Upper lobe of left lung (tissue), 6 donors: Measurements from ENCODE around the gene IFIT3. TPM values are rescaled to one million over a fixed set of nuclear protein-coding genes. Genes with fewer than 3 reads are reported as not detected.

Experiments used
- ATAC-seq, 2 donors: fragments of 200-7000 bp; cut with Tn5 transposase; one replicate each; pipeline ENCODE4 v1.9.1; 2022; ENCODE audit warnings: mild to moderate bottlenecking in 2 of 2, moderate library complexity in 2 of 2; ENCODE audit not compliant: low FRiP score in 2 of 2
- DNase-seq, 2 donors: peaks; one replicate each; pipeline ENCODE4 v3.0.0-alpha.2; 2019 to 2020
- H3K27ac ChIP-seq, 4 donors: fragments of 200-600 bp; sonication (generic); one replicate each; pipeline ENCODE4 v1.5.1; 2016 to 2019
- H3K27me3 ChIP-seq, 4 donors: fragments of 200-600 bp; sonication (generic); one replicate each; pipeline ENCODE4 v1.5.1; 2017 to 2019
- H3K36me3 ChIP-seq, 4 donors: fragments of 200-600 bp; sonication (generic); one replicate each; pipeline ENCODE4 v1.5.1; 2016 to 2019
- H3K4me1 ChIP-seq, 4 donors: fragments of 200-600 bp; sonication (generic); one replicate each; pipeline ENCODE4 v1.5.1; 2018 to 2019
- H3K4me3 ChIP-seq, 4 donors: fragments of 200-600 bp; sonication (generic); one replicate each; pipeline ENCODE4 v1.5.1; 2017 to 2019; ENCODE audit warnings: mild to moderate bottlenecking in 2 of 4, moderate library complexity in 1 of 4
- H3K9me3 ChIP-seq, 4 donors: fragments of 200-600 bp; sonication (generic); one replicate each; pipeline ENCODE4 v1.5.1; 2018 to 2019
- CTCF ChIP-seq, 6 experiments: fragments of 450-650 bp in 4 of 6; fragments of 200-600 bp in 2 of 6; sonication (generic) in 2 of 6; IDR thresholded peaks; one replicate each; pipeline ENCODE4 v1.5.1; 2016 to 2019; ENCODE audit warnings: antibody characterized with exemption in 6 of 6
- EP300 ChIP-seq, 4 donors: sonication (generic); formaldehyde crosslinking; IDR thresholded peaks; one replicate each; pipeline ENCODE4 v1.5.1; 2017; ENCODE audit warnings: antibody characterized with exemption in 4 of 4, control low read depth in 2 of 4
- POLR2A ChIP-seq, 4 donors: fragments of 450-650 bp; IDR thresholded peaks; one replicate each; pipeline ENCODE4 v1.5.1; 2016 to 2017; ENCODE audit warnings: antibody characterized with exemption in 4 of 4, mild to moderate bottlenecking in 2 of 4
- POLR2AphosphoS5 ChIP-seq, 2 donors: sonication (generic); formaldehyde crosslinking; IDR thresholded peaks; one replicate each; pipeline ENCODE4 v1.5.1; 2017; ENCODE audit warnings: antibody characterized with exemption in 2 of 2
- WGBS, 2 donors: methylation state at CpG; one replicate each; pipeline ENCODE4 v1.1.5; 2017 to 2018; 5-methylcytosine and 5-hydroxymethylcytosine counted together
- total RNA-seq, 6 donors: library from RNA; depleted of rRNA in 4 of 6; stranded (reverse); fragments of >200 nt in 4 of 6; gene quantifications; one replicate each; pipeline versions ENCODE4 v1.1.0 to v1.2.1, GENCODE V29; 2016 to 2021
- donor health status: DM: no; HTN: no; CAD: no; lungs with moderate emphysema.
- donor health status: DM: no; HTN: yes; CAD: no; lungs with severe emphysema.

Gene IFIT3
- total RNA-seq, 6 donors from 2014 or later, result 27.2 to 81.9 (median 33.8) TPM

DNA sequence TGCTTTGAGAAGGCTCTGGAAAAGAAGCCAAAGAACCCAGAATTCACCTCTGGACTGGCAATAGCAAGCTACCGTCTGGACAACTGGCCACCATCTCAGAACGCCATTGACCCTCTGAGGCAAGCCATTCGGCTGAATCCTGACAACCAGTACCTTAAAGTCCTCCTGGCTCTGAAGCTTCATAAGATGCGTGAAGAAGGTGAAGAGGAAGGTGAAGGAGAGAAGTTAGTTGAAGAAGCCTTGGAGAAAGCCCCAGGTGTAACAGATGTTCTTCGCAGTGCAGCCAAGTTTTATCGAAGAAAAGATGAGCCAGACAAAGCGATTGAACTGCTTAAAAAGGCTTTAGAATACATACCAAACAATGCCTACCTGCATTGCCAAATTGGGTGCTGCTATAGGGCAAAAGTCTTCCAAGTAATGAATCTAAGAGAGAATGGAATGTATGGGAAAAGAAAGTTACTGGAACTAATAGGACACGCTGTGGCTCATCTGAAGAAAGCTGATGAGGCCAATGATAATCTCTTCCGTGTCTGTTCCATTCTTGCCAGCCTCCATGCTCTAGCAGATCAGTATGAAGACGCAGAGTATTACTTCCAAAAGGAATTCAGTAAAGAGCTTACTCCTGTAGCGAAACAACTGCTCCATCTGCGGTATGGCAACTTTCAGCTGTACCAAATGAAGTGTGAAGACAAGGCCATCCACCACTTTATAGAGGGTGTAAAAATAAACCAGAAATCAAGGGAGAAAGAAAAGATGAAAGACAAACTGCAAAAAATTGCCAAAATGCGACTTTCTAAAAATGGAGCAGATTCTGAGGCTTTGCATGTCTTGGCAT lies 21.1 kb upstream of the IFIT3 start:
- TF ChIP-seq EP300 (IDR thresholded peaks at IDR 0.05) (no peak), POLR2A (IDR thresholded peaks at IDR 0.05) (no peak), POLR2AphosphoS5 (IDR thresholded peaks at IDR 0.05) (no peak), CTCF (IDR thresholded peaks at IDR 0.05) (no peak)
- no peak for DNase-seq
- Histone ChIP-seq H3K27me3 (no peaks in the 10 kb centered on the region), H3K9me3 (no peaks in the 10 kb centered on the region), H3K27ac (no peak overlapping the region), H3K4me3 (no peak overlapping the region), H3K36me3 (peaks cover 0 to 36% (median 19%) of the 10 kb centered on the region in 4 donors), H3K4me1 (peaks cover 11 to 25% (median 21%) of the 10 kb centered on the region in 4 donors)
- ATAC-seq, result no peak
- WGBS, 2 donors, result 87 to 93% methylated on average over 12 to 13 of the region's 13 CpGs

- no peak for ATAC-seq
- TF ChIP-seq POLR2A (IDR thresholded peaks at IDR 0.05), result no peak
- TF ChIP-seq POLR2AphosphoS5 (IDR thresholded peaks at IDR 0.05), result no peak
- no peak for TF ChIP-seq EP300 (IDR thresholded peaks at IDR 0.05)
- no peak for TF ChIP-seq CTCF (IDR thresholded peaks at IDR 0.05)
- Histone ChIP-seq H3K4me1 (peaks cover 11 to 25% (median 21%) of the 10 kb centered on the region in 4 donors), H3K36me3 (peaks cover 0 to 36% (median 19%) of the 10 kb centered on the region in 4 donors), H3K27ac (no peak overlapping the region), H3K9me3 (no peaks in the 10 kb centered on the region), H3K4me3 (no peak overlapping the region), H3K27me3 (no peaks in the 10 kb centered on the region)
- DNase-seq, result no peak
These were observed 20.6 kb upstream of the IFIT3 start for GRCh38 chr10:89307269-89307577.

DNA sequence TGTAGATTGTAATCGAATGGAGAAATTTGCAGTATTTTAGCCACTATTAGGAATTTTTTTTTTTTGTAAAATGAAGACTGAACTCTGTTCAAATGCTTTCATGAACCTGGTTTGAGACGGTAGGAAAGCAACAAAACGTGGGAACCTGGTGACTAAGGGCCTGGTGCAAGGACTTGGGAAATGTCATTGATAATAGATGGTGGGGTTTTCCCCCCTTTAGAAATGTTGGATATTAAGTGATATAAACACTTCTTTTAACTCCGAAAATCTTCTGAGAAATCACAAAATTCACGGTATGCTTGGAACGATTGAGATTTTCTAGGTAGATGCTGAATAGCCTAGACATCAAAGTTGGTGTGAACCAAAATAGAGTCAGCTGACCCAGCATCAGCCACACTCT lies 19.5 kb upstream of the IFIT3 start:
- TF ChIP-seq CTCF (IDR thresholded peaks at IDR 0.05) (no peak), EP300 (IDR thresholded peaks at IDR 0.05) (no peak), POLR2AphosphoS5 (IDR thresholded peaks at IDR 0.05) (no peak), POLR2A (IDR thresholded peaks at IDR 0.05) (no peak)
- peaks cover 0 to 36% (median 19%) of the 10 kb centered on the region in 4 donors for H3K36me3 ChIP-seq
- peaks cover 8 to 18% (median 14%) of the 10 kb centered on the region in 4 donors for H3K4me1 ChIP-seq
- DNase-seq (no peak), ATAC-seq (no peak)
- H3K27me3 ChIP-seq, result no peaks in the 10 kb centered on the region
- 90 to 97% methylated on average over 6 of the region's 6 CpGs for WGBS, 2 donors
- no peak overlapping the region for H3K27ac ChIP-seq
- no peak overlapping the region for H3K4me3 ChIP-seq
- no peaks in the 10 kb centered on the region for H3K9me3 ChIP-seq

GRCh38 chr10:89308736-89309135 lies 19.1 kb upstream of the IFIT3 start:
- WGBS, 2 donors, result 93 to 95% methylated on average over 4 of the region's 4 CpGs
- TF ChIP-seq EP300 (IDR thresholded peaks at IDR 0.05) (no peak), POLR2A (IDR thresholded peaks at IDR 0.05) (no peak), CTCF (IDR thresholded peaks at IDR 0.05) (no peak), POLR2AphosphoS5 (IDR thresholded peaks at IDR 0.05) (no peak)
- no peaks in the 10 kb centered on the region for H3K9me3 ChIP-seq
- no peak for DNase-seq
- no peak overlapping the region for H3K4me3 ChIP-seq
- H3K27me3 ChIP-seq, result no peaks in the 10 kb centered on the region
- peaks cover 0 to 36% (median 19%) of the 10 kb centered on the region in 4 donors for H3K36me3 ChIP-seq
- ATAC-seq, result no peak
- peaks cover 3 to 14% (median 10%) of the 10 kb centered on the region in 4 donors for H3K4me1 ChIP-seq
- H3K27ac ChIP-seq, result no peak overlapping the region
